DOHH2 (cell line): ENCODE measurements around the gene TESK1.

ENCODE experiments used
- H3F3A ChIP-seq: fragments of 200-600 bp; sonication (generic), shearing (Covaris generic); 2 replicates; pipeline ENCODE4 v1.6.0; 2016; ENCODE audit warnings: antibody characterized with exemption, mild to moderate bottlenecking; ENCODE audit not compliant: control insufficient read depth, insufficient read depth
- H3K27ac ChIP-seq: fragments of 200-600 bp; sonication (generic); 2 replicates; pipeline ENCODE4 v1.5.1; 2014; ENCODE audit warnings: low read depth, mild to moderate bottlenecking, low read length, moderate library complexity
- H3K27me3 ChIP-seq: fragments of 200-600 bp; sonication (generic); 2 replicates; pipeline ENCODE4 v1.6.1; 2014; ENCODE audit warnings: mild to moderate bottlenecking, low read length, mixed read lengths; ENCODE audit not compliant: control insufficient read depth
- H3K36me3 ChIP-seq: fragments of 200-600 bp; sonication (generic); 2 replicates; pipeline ENCODE4 v1.6.1; 2014; ENCODE audit warnings: mild to moderate bottlenecking, low read length, moderate library complexity, mixed read lengths; ENCODE audit not compliant: control insufficient read depth
- H3K4me1 ChIP-seq: fragments of 200-600 bp; sonication (generic); 2 replicates; pipeline ENCODE4 v1.6.1; 2014; ENCODE audit warnings: mild to moderate bottlenecking, low read length, mixed read lengths; ENCODE audit not compliant: control insufficient read depth
- H3K4me2 ChIP-seq: fragments of 200-600 bp; sonication (generic); 2 replicates; pipeline ENCODE4 v1.6.0; 2014; ENCODE audit warnings: mild to moderate bottlenecking, low read length, moderate library complexity
- H3K4me3 ChIP-seq: fragments of 200-600 bp; sonication (generic); 2 replicates; pipeline ENCODE4 v1.5.1; 2014; ENCODE audit warnings: mild to moderate bottlenecking, low read length, mixed read lengths
- H3K79me2 ChIP-seq: fragments of 200-600 bp; sonication (generic); 2 replicates; pipeline ENCODE4 v1.6.1; 2014; ENCODE audit warnings: mild to moderate bottlenecking, low read length, mixed read lengths; ENCODE audit not compliant: control insufficient read depth
- H3K9me2 ChIP-seq: fragments of 200-600 bp; sonication (generic); replicated peaks from 2 replicates; pipeline ENCODE4 v1.6.1; 2014; ENCODE audit warnings: mild to moderate bottlenecking, low read length, mixed read lengths; ENCODE audit not compliant: control insufficient read depth
- H3K9me3 ChIP-seq: fragments of 200-600 bp; sonication (generic); 2 replicates; pipeline ENCODE4 v1.6.1; 2014; ENCODE audit warnings: antibody characterized with exemption, low read length, mixed read lengths; ENCODE audit not compliant: control insufficient read depth, insufficient read depth
- H4K20me1 ChIP-seq: fragments of 200-600 bp; sonication (generic); 2 replicates; pipeline ENCODE4 v1.6.0; 2014; ENCODE audit warnings: low read depth, mild to moderate bottlenecking, antibody characterized with exemption, low read length, moderate library complexity; ENCODE audit not compliant: control insufficient read depth, insufficient read depth
- CTCF ChIP-seq: fragments of 200-600 bp; sonication (generic); IDR thresholded peaks from one replicate; pipeline ENCODE4 v1.5.1; 2014; ENCODE audit warnings: antibody characterized with exemption, mild to moderate bottlenecking, low read depth, low read length; ENCODE audit not compliant: poor library complexity, severe bottlenecking
- EZH2phosphoT487 ChIP-seq: fragments of 200-600 bp; sonication (generic); IDR thresholded peaks from 2 replicates; pipeline ENCODE4 v1.6.1; 2017; ENCODE audit warnings: borderline replicate concordance, mild to moderate bottlenecking, antibody characterized with exemption, low read length, moderate library complexity, mixed read lengths

The TESK1 gene

GRCh38 chr9:35628389-35628991 lies 23.4 kb downstream of the TESK1 start:
- H3K4me3 ChIP-seq, result no peak overlapping the region
- no peak overlapping the region for H3K4me2 ChIP-seq
- H3K9me3 ChIP-seq, result no peaks in the 10 kb centered on the region
- H3K79me2 ChIP-seq, result no peaks in the 10 kb centered on the region
- H4K20me1 ChIP-seq, result no peaks in the 10 kb centered on the region
- peaks cover under 1% of the 10 kb centered on the region for H3K4me1 ChIP-seq
- TF ChIP-seq EZH2phosphoT487, result no peak
- no peak for TF ChIP-seq CTCF
- no peaks in the 10 kb centered on the region for H3K36me3 ChIP-seq
- peaks cover 7% of the 10 kb centered on the region; the same call in 1 of the 2 replicates for H3F3A ChIP-seq
- H3K27me3 ChIP-seq, result no peaks in the 10 kb centered on the region
- H3K9me2 ChIP-seq, result no peaks in the 10 kb centered on the region
- H3K27ac ChIP-seq, result no peak overlapping the region

- Histone ChIP-seq H3K36me3 (no peaks in the 10 kb centered on the region), H3K4me3 (no peak overlapping the region), H3K27ac (no peak overlapping the region), H3F3A (peaks cover 13% of the 10 kb centered on the region), H3K9me2 (no peaks in the 10 kb centered on the region), H3K4me1 (peaks cover 12% of the 10 kb centered on the region), H3K27me3 (no peaks in the 10 kb centered on the region), H3K79me2 (no peaks in the 10 kb centered on the region), H3K4me2 (no peak overlapping the region), H4K20me1 (no peaks in the 10 kb centered on the region), H3K9me3 (no peaks in the 10 kb centered on the region)
- TF ChIP-seq CTCF, result no peak
These were observed 24.5 kb downstream of the TESK1 start for GRCh38 chr9:35629597-35629996.

- Histone ChIP-seq H3K27ac (peak overlapping the region; percentile 86), H3K4me2 (peak overlapping the region; percentile 75), H3K9me3 (no peaks in the 10 kb centered on the region), H3K27me3 (no peaks in the 10 kb centered on the region), H4K20me1 (no peaks in the 10 kb centered on the region), H3K36me3 (peaks cover 3% of the 10 kb centered on the region; the same call in 1 of the 2 replicates), H3K9me2 (no peaks in the 10 kb centered on the region), H3K4me1 (peaks cover 65% of the 10 kb centered on the region), H3K4me3 (peak overlapping the region; percentile 49), H3F3A (peaks cover 24% of the 10 kb centered on the region), H3K79me2 (no peaks in the 10 kb centered on the region)
- TF ChIP-seq EZH2phosphoT487, result no peak
- no peak for TF ChIP-seq CTCF
These were observed 30.7 kb downstream of the TESK1 start for GRCh38 chr9:35635730-35636129.
